ENCODE results near the gene LAMC1. TPM values are rescaled to one million over a fixed set of nuclear protein-coding genes. Genes with fewer than 3 reads are reported as not detected.

Gene LAMC1
- total RNA-seq, 1 donor from 2014 or later = 449 TPM

DNA sequence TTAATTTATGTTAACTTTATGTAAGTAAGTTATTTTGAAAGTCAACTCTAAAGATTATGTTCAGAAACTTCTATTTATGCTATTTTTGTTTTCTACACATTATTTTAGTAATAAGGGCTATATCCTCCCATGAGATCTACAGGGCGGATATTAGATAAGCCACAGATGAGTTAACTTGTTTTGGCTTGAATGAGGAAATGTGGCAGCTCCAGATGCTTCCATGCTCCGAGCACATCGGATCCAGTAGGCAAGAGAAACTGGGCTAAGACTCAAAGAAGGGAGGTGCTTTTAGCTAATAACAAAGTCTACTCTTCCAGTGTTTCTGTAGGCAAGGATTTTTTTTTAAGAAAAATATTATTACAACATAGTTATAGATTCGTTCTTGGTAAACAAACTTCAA is 20.0 kb upstream of the LAMC1 start:
- Mint-ChIP-seq H3K4me3 (ENCODE audit: unreplicated experiment) (no peak overlapping the region), H3K27me3 (ENCODE audit: low read depth) (no peaks in the 10 kb centered on the region), H3K9me3 (ENCODE audit: low read depth) (no peaks in the 10 kb centered on the region), H3K27ac (ENCODE audit: unreplicated experiment) (no peak overlapping the region), H3K4me1 (ENCODE audit: low read depth) (no peaks in the 10 kb centered on the region), H3K36me3 (ENCODE audit: low read depth) (no peaks in the 10 kb centered on the region)
- TF ChIP-seq, protein P1, sequence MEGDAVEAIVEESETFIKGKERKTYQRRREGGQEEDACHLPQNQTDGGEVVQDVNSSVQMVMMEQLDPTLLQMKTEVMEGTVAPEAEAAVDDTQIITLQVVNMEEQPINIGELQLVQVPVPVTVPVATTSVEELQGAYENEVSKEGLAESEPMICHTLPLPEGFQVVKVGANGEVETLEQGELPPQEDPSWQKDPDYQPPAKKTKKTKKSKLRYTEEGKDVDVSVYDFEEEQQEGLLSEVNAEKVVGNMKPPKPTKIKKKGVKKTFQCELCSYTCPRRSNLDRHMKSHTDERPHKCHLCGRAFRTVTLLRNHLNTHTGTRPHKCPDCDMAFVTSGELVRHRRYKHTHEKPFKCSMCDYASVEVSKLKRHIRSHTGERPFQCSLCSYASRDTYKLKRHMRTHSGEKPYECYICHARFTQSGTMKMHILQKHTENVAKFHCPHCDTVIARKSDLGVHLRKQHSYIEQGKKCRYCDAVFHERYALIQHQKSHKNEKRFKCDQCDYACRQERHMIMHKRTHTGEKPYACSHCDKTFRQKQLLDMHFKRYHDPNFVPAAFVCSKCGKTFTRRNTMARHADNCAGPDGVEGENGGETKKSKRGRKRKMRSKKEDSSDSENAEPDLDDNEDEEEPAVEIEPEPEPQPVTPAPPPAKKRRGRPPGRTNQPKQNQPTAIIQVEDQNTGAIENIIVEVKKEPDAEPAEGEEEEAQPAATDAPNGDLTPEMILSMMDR (IDR thresholded peaks at IDR 0.05) = no peak
- DNase-seq (ENCODE audit: low spot score) = no peak

DNA sequence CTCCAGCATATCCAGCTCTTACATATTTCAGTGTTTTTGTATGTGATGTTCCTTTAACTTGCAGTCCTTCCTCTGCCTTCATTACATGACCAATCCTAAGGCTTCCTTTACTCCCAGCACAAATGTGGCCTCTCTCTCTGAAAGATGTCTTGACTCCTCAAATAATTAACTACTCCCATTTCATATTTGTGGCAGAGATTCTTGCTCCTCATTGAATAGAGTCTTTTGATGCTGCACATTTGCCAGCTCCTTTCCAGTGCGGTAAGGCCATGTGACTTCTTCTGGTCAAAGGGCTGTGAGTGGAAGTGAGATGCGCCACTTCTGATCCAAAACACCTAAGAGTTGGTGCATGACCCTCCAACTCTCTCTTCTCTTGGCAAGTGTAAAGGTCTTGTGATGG is 19.1 kb upstream of the LAMC1 start:
- no peak for DNase-seq (ENCODE audit: low spot score)
- Mint-ChIP-seq H3K9me3 (ENCODE audit: low read depth) (no peaks in the 10 kb centered on the region), H3K36me3 (ENCODE audit: low read depth) (no peaks in the 10 kb centered on the region)

DNA sequence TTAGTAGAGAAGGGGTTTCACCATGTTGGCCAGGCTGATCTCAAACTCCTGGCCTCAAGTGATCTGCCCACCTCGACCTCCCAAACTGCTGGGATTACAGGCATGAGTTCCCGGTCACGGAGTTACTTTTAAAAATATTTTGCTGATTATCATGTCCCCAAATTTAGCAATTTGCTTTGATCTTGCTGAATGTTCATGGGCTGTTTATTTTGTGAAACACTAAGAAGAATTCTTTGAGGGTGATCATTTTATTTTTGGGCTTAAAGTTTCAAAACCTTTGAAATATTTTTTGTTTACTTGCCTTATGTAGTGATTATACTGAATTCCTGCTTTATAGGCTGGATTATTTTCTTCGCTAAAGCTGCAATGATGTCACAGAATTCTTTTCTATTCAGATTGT is 11.4 kb upstream of the LAMC1 start:
- Mint-ChIP-seq H3K4me3 (ENCODE audit: unreplicated experiment) (no peak overlapping the region), H3K27ac (ENCODE audit: unreplicated experiment) (no peak overlapping the region), H3K4me1 (ENCODE audit: low read depth) (peaks cover 7% of the 10 kb centered on the region), H3K27me3 (ENCODE audit: low read depth) (no peaks in the 10 kb centered on the region), H3K36me3 (ENCODE audit: low read depth) (peaks cover 2% of the 10 kb centered on the region), H3K9me3 (ENCODE audit: low read depth) (peaks cover 4% of the 10 kb centered on the region)
- no peak for DNase-seq (ENCODE audit: low spot score)
- TF ChIP-seq, protein P1 (IDR thresholded peaks at IDR 0.05) = no peak

More for the DNA sequence above, 19.1 kb upstream of the LAMC1 start:
- TF ChIP-seq, protein P1 (IDR thresholded peaks at IDR 0.05) = no peak
- no peak overlapping the region for H3K4me3 Mint-ChIP-seq (ENCODE audit: unreplicated experiment)
- H3K4me1 Mint-ChIP-seq (ENCODE audit: low read depth) = no peaks in the 10 kb centered on the region
- no peak overlapping the region for H3K27ac Mint-ChIP-seq (ENCODE audit: unreplicated experiment)
- H3K27me3 Mint-ChIP-seq (ENCODE audit: low read depth) = no peaks in the 10 kb centered on the region

DNA sequence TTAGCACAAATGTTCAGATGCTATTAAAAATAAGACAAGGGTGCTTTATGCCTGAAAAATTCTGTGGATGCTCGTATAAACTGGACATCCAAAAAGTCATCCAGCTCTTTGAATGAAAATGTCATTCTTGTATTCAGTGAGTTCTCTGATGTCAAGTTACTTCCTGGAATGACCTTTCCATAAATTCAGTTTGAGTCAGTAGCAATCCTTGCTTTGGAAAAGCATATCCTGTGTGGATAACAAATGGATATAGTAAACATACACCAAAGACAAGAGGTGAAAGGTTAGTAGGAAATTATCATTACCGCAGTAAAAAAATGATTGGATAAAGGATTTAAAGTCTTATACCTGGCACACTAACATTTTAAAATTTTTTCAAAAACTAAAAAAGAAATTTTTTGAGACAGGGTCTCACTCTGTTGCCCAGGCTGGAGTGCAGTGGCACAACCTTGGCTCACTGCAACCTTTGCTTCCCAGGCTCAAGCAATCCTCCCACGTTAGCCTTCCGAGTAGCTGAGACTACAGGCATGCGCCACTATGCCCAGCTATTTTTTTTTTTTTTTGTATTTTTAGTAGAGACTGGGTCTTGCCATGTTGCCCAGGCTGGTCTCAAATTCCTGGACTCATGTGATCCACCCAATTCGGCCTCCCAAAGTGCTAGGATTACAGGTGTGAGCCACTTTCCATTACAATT is 10.8 kb upstream of the LAMC1 start:
- peaks cover 4% of the 10 kb centered on the region for H3K9me3 Mint-ChIP-seq (ENCODE audit: low read depth)
- H3K4me3 Mint-ChIP-seq (ENCODE audit: unreplicated experiment) = no peak overlapping the region
- H3K27me3 Mint-ChIP-seq (ENCODE audit: low read depth) = no peaks in the 10 kb centered on the region
- no peak for DNase-seq (ENCODE audit: low spot score)
- no peak overlapping the region for H3K27ac Mint-ChIP-seq (ENCODE audit: unreplicated experiment)
- TF ChIP-seq, protein P1 (IDR thresholded peaks at IDR 0.05) = no peak
- peaks cover 7% of the 10 kb centered on the region for H3K4me1 Mint-ChIP-seq (ENCODE audit: low read depth)
- H3K36me3 Mint-ChIP-seq (ENCODE audit: low read depth) = peaks cover 2% of the 10 kb centered on the region

DNA sequence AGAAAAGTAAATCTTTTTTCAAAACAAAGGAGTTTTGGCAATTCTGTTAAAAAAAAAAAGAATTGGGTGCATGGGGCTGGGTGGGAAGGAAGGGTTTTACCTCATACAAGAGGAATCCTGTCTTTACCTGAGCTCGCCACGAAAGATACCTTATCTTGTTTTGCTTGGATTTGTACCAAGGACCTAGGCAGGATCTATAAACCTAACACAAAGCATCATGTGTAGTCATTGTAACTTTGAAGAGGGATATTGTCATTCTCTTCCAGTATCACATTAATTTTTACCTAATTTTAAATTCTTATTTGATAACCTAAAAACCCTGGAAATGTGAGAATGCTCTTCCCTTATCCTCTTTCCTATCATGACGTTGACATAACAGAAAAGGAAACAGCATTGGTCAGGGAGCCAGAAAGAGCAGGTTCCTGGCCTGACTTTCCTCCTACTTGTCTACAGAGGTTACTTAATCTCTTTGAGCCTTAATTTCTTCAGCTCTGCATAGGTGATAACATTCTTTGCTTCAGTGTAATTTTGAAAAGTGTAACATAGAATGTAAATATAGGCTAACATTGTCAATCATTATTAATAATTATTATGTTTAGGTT is 4.0 kb upstream of the LAMC1 start:
- TF ChIP-seq, protein P1 (IDR thresholded peaks at IDR 0.05) = no peak
- Mint-ChIP-seq H3K4me3 (ENCODE audit: unreplicated experiment) (no peak overlapping the region), H3K4me1 (ENCODE audit: low read depth) (peaks cover 15% of the 10 kb centered on the region), H3K9me3 (ENCODE audit: low read depth) (no peaks in the 10 kb centered on the region), H3K27ac (ENCODE audit: unreplicated experiment) (no peak overlapping the region), H3K36me3 (ENCODE audit: low read depth) (peaks cover 2% of the 10 kb centered on the region), H3K27me3 (ENCODE audit: low read depth) (no peaks in the 10 kb centered on the region)
- no peak for DNase-seq (ENCODE audit: low spot score)

All from chondrocyte (in vitro differentiated cells).